WI38 (cell line): ENCODE results near the gene ANKRD35.
"Not testable (repeated sequence)": the region's sequence is repeated elsewhere in the genome, so short reads cannot be mapped to it uniquely, and the experiment has no call there.

Experiments used
- H3K4me3 ChIP-seq: 2 replicates; pipeline ENCODE4 v1.5.1; 2011; ENCODE audit warnings: low read depth, mild to moderate bottlenecking, control low read depth, low read length
- TF ChIP-seq, protein P1 (sequence below): IDR thresholded peaks from 2 replicates; pipeline ENCODE4 v1.5.1; 2012; ENCODE audit warnings: low read depth, mild to moderate bottlenecking, control low read depth, low read length

Gene ANKRD35

DNA sequence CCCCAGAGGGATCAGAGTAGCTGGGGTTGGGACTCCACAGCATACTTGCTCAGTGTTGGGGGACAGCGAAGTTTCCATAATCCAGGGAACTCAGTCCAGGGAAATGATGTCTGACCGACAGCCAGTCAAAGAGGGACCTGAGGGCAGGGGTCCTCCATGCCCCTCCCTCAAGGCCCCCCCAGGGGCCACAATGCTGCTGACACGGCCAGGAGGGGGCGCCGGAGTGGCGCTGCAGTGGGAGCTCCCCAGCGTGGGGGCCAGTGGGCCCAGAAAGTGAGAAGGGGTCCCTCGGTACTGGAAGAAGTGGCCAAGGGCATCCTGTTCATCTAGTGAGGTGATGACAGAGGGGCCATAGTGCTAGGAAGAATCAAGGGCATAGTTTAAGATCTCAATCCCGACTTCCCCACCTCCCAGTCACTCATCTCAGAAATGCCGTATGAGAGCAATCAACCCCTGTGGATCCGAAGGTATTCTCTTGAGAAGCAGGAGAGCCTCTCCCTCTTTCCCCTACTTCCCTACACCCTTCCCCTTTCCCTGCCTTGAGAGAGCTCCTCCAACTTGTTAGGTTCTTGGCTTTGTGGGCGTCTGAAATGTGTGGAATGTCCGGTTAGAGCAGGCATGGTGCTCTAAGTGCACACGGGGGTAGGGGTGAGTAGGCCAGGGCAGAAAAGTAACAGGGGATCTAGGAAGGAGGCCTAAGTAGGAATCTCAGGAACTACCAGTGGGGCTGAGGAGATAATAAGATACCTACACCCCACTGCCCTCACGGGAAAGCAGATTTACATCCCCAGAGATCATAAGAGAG is 36.1 kb downstream of the ANKRD35 start:
- H3K4me3 ChIP-seq: no peak overlapping the region
- TF ChIP-seq, protein P1, sequence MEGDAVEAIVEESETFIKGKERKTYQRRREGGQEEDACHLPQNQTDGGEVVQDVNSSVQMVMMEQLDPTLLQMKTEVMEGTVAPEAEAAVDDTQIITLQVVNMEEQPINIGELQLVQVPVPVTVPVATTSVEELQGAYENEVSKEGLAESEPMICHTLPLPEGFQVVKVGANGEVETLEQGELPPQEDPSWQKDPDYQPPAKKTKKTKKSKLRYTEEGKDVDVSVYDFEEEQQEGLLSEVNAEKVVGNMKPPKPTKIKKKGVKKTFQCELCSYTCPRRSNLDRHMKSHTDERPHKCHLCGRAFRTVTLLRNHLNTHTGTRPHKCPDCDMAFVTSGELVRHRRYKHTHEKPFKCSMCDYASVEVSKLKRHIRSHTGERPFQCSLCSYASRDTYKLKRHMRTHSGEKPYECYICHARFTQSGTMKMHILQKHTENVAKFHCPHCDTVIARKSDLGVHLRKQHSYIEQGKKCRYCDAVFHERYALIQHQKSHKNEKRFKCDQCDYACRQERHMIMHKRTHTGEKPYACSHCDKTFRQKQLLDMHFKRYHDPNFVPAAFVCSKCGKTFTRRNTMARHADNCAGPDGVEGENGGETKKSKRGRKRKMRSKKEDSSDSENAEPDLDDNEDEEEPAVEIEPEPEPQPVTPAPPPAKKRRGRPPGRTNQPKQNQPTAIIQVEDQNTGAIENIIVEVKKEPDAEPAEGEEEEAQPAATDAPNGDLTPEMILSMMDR: peak; percentile 54

DNA sequence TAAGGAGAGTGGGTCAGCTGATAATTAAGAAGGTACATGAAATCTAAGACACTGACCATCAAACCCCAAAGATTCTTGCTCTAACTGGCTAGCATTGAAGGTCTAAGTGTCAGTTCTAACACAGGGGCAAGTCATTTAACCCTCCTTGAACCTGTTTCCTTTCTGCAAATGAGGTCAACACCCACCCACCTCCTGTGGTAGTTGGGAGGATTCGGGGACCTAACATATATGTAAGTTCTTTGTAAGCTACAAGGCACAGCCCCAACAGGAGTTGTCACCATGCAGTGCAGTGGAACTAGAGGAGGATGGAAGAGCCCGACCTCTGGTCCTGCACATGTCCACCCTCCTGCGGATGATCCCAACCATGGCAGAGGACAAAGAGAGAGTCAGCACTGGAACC is 37.8 kb downstream of the ANKRD35 start:
- TF ChIP-seq, protein P1: no peak

DNA sequence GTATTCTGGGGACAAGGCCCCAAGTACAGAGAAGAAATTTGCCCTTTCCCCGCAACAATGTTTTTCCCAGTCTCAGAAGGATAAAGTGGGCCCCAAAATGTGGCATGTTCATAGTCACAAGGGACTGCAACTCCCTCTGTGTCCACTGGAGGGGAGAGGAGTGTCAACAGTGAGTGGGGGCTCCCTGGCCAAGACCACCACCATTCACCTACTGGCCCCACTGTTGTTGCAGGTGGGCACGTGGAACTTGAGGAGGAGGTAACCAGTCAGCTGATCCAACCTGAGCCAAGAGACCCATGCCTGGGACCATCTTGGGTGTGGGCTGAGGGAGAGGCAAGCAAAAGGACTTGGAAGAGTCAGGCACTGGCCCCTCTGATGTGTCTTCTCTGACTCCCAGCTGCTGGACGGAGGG is 39.5 kb downstream of the ANKRD35 start:
- TF ChIP-seq, protein P1: peak; percentile 80

More for the DNA sequence above, 37.8 kb downstream of the ANKRD35 start:
- no peak overlapping the region for H3K4me3 ChIP-seq

DNA sequence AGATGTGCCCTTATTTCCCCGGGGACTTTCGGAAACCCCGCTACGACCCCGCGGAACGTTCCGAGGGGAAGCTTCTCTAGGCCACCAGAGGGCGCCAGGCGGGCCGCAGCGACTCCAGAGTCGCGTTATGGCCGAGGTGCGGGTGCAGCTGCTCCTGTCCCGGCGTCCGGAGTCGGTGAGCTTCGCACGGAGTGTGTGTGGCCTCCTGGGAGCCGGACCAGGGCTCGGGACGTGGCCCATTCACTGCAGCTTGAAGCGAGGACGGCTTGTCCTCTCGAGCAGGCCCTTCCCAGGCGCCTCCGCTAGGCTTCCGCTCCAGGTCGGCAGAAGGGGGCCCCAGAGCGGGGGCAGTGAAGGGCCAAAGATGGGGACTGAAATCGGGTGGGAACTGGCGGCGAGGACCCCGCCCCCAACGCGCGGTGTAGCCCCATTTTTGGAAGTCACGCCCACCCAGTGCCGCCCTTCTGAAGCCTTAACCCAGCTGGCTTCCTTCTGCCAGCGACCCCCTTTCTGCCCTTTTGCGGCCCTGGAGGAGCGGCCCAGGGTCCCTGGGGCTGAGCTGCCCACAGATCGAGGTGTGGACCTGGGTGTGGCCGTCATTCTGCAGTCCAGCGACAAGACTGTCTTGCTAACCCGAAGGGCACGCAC is 40.0 kb downstream of the ANKRD35 start, which contains the start of gene NUDT17:
NUDT17 (plus strand) TSS at position 117 of the 648 bp plus-strand sequence; CDS start at position 128, 11 bp downstream.
- peak within 1 kb of the TSS; percentile 57 for H3K4me3 ChIP-seq
- TF ChIP-seq, protein P1: peak; percentile 93

More for the DNA sequence above, 39.5 kb downstream of the ANKRD35 start:
- H3K4me3 ChIP-seq: peak overlapping the region; percentile 57

DNA sequence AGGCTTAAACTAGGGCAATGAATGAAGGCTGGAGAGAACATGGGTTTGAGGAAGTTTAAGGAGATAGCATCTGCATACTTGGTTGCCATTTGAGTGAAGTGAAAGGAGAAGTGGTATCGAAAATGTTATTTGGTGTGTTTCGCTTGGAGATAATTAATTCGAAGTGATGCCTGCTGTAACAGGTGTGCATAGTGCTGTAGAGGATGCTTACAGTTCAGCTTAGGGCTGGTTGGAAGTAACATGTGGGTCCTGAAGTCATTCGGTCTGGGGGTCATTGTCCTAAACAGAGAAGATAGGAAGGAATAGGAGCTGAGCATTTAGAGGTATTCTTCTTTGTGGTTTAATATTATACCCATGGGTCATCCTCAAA is 40.5 kb downstream of the ANKRD35 start:
- peak overlapping the region; percentile 57 for H3K4me3 ChIP-seq
- TF ChIP-seq, protein P1: no peak

DNA sequence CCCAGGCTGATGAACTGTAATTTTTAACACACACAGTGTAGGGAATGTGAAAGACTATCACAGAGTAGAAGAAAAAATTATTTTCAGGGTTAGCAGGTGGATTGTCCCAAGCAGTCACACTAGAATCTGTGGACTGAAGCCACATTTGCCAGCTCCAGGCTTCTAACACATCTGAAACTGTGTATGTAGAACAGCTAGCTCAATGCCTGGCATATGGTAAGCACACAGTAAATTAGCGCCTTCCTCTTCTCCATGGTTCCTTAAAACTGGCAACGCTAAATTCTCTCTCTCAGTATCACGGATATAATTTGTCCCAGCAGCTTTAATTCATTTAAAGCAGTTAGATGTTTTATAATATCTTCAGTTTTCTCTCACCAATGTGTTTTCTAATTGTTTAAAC is 42.6 kb downstream of the ANKRD35 start:
- TF ChIP-seq, protein P1: no peak
- H3K4me3 ChIP-seq: no peak overlapping the region

DNA sequence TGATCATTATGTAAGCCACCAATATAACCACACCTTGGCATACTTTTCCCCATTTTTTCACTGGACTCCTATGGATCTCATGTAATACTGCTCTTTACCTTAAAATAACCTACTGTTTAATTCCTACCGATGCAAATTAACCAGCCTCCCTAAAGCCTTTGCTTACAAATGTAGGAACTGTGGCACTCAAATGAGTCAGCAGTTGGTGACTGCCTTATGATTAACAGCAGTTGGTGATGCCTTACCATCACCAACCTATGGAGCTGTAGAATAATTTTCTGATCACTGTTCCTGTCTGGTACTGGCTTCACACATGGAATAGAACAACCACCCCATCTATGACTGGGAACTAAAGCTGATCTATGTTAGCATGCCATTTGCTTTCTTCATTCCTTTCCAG is 48.0 kb downstream of the ANKRD35 start:
- no peak overlapping the region for H3K4me3 ChIP-seq
- TF ChIP-seq, protein P1: no peak

DNA sequence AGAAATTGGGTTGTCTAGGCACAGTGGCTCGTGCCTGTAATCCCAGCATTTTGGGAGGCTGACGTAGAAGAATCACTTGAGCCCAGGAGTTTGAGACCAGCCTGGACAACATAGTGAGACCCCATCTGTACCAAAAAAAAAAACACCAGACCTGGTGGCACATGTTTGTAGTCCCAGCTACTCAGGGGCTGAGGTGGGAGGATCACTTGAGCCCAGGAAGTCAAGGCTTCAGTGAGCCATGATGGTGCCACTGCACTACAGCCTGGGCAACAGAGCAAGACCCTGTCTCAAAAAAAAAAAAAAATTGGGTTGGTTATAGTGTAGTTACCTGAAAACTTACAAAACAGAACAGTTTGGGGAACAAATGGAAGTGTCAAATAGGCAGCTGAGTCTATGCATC is 54.9 kb downstream of the ANKRD35 start:
- not testable (repeated sequence) for H3K4me3 ChIP-seq
